Measurements from ENCODE around the gene STK17A. TPM values are rescaled to one million over a fixed set of nuclear protein-coding genes. Genes with fewer than 3 reads are reported as not detected.

Gene STK17A
- total and polyA plus RNA-seq, 2 of the 8 experiments (the other 6 are each of a cell fraction or from before 2014, with no cell fraction given), result 2.2 to 12.2 TPM

DNA sequence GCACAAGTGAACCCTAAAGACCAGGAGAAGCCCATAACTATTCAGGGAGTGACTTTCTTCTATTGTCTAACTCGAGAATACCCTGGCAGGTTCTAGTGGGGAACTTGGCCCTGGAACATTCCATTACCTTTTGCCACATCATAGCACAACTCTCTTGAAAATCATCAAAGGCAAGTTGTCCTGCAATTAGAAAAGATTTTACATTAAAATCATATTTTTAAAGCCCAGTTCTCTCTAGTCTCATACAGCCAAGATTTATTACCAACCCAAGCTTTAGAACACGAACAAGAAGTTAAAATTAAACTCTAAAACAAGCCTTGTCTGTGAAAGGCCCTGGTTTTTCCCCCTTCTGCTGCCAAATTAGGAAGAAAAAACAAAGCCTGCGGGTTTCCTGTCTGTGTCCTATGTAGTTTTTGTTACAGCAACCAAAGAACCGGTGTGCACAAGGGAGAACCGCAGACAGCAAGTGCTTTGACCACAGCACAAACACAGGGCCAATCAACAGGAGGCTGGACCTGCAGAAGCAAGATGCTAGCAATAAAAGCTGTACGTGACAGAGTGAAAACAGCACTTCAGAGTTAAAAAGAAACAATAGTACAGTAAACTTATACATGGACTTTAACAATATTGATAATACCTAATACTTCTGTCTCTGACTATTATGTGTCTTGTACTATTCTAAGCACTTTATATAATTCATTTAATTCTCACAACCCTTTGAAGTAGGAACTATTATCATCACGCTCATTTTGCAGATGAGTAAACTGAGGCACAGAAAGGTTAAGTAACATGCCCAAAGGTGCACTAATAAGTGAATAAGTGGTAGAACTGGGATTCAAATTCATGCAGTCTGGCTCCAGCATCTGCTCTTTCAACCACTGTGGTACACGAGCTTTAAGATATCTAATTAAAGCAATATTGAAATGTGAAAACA is 65.8 kb downstream of the STK17A start:
- no peak overlapping the region for H2BK20ac ChIP-seq (ENCODE audit: low read length)
- H4K5ac ChIP-seq (ENCODE audit: insufficient read length, low read depth, low read length), result no peak overlapping the region
- H3K9ac ChIP-seq (replicated peaks in 1 of 4; ENCODE audit: extremely low read depth in 1 of 4, low read depth in 3 of 4, low read length in 3 of 4), result no peak overlapping the region
- H3K27ac ChIP-seq (ENCODE audit: low read depth, low read length), result no peak overlapping the region
- no peak overlapping the region for H4K91ac ChIP-seq (replicated peaks; ENCODE audit: insufficient read length, low read length)
- peaks cover 0 to 29% (median 8%) of the 10 kb centered on the region in 4 experiments; a peak in 3 of 8 replicates for H3K36me3 ChIP-seq (ENCODE audit: control insufficient read depth in 2 of 4, insufficient read depth in 4 of 4, low read length in 3 of 4)
- peak overlapping the region; percentile 97; the same call in 1 of the 2 replicates for H2BK12ac ChIP-seq (ENCODE audit: low read depth, low read length)
- no peak overlapping the region for H3K23ac ChIP-seq (ENCODE audit: insufficient read length)
- POLR2A ChIA-PET (ENCODE audit: partially characterized antibody), result interaction anchor here (1.0 to 1.8 kb wide), 4 partner anchors 11 to 90 kb away, joined by 3 to 6 read pairs (median 4); partner anchors contain the start of genes COA1 and STK17A
- FAIRE-seq (no peak), DNase-seq (ENCODE audit: low read depth in 1 of 2, low spot score in 2 of 2) (no peak)
- peaks cover 0 to 3% of the 10 kb centered on the region in 2 experiments for H4K20me1 ChIP-seq (replicated peaks in 1 of 2; ENCODE audit: control insufficient read depth in 1 of 2, insufficient read depth in 2 of 2, low read length in 2 of 2)
- H2BK120ac ChIP-seq (replicated peaks; ENCODE audit: low read depth, low read length), result no peak overlapping the region
- no peak overlapping the region for H3K4me3 ChIP-seq (ENCODE audit: extremely low read depth in 1 of 4, insufficient read depth in 2 of 4, low read depth in 3 of 4, low read length in 4 of 4)
- H3K56ac ChIP-seq (replicated peaks; ENCODE audit: insufficient read length, low read depth, low read length), result no peak overlapping the region
- TF ChIP-seq, protein P1, sequence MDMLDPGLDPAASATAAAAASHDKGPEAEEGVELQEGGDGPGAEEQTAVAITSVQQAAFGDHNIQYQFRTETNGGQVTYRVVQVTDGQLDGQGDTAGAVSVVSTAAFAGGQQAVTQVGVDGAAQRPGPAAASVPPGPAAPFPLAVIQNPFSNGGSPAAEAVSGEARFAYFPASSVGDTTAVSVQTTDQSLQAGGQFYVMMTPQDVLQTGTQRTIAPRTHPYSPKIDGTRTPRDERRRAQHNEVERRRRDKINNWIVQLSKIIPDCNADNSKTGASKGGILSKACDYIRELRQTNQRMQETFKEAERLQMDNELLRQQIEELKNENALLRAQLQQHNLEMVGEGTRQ (IDR thresholded peaks at IDR 0.05; ENCODE audit: low read length), result no peak
- TF ChIP-seq JUN (IDR thresholded peaks at IDR 0.05; ENCODE audit: low read depth, low read length), result no peak
- no peak for TF ChIP-seq TAF1 (IDR thresholded peaks at IDR 0.05; ENCODE audit: low read depth, low read length)
- TF ChIP-seq, protein P2, sequence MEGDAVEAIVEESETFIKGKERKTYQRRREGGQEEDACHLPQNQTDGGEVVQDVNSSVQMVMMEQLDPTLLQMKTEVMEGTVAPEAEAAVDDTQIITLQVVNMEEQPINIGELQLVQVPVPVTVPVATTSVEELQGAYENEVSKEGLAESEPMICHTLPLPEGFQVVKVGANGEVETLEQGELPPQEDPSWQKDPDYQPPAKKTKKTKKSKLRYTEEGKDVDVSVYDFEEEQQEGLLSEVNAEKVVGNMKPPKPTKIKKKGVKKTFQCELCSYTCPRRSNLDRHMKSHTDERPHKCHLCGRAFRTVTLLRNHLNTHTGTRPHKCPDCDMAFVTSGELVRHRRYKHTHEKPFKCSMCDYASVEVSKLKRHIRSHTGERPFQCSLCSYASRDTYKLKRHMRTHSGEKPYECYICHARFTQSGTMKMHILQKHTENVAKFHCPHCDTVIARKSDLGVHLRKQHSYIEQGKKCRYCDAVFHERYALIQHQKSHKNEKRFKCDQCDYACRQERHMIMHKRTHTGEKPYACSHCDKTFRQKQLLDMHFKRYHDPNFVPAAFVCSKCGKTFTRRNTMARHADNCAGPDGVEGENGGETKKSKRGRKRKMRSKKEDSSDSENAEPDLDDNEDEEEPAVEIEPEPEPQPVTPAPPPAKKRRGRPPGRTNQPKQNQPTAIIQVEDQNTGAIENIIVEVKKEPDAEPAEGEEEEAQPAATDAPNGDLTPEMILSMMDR (IDR thresholded peaks at IDR 0.05; ENCODE audit: control extremely low read depth in 1 of 3, insufficient read depth in 1 of 3, low read depth in 1 of 3, low read length in 3 of 3), result no peak
- no peak for TF ChIP-seq BRCA1 (IDR thresholded peaks at IDR 0.05; ENCODE audit: low read depth, low read length)
- TF ChIP-seq SRF (IDR thresholded peaks at IDR 0.05; ENCODE audit: low read depth, low read length), result no peak
- TF ChIP-seq YY1 (IDR thresholded peaks at IDR 0.05; ENCODE audit: low read depth, low read length), result no peak
- no peak overlapping the region for H3K18ac ChIP-seq (ENCODE audit: extremely low read depth, low read length)
- no peak overlapping the region for H3K4me2 ChIP-seq (ENCODE audit: insufficient read depth in 1 of 2, low read depth in 2 of 2, low read length in 2 of 2)
- H3K14ac ChIP-seq (ENCODE audit: insufficient read length), result no peak overlapping the region
- peaks cover 13 to 23% (median 17%) of the 10 kb centered on the region in 4 experiments for H3K4me1 ChIP-seq (replicated peaks in 1 of 4; ENCODE audit: control insufficient read depth in 3 of 4, insufficient read depth in 4 of 4, low read length in 3 of 4)
- H2AK5ac ChIP-seq (ENCODE audit: low read depth, low read length), result no peak overlapping the region
- WGBS, 2 experiments (ENCODE audit: extremely low coverage in 1 of 2, insufficient coverage in 1 of 2, insufficient read length in 1 of 2, insufficient replicate concordance in 2 of 2, low coverage in 1 of 2, low lambda C conversion rate in 2 of 2, missing lambda C conversion rate in 1 of 2), result 76% methylated on average over 8 of the region's 8 CpGs; no CpG with 5 or more reads in 1 of the 2 experiments
- H2BK5ac ChIP-seq (ENCODE audit: low read depth, low read length), result no peak overlapping the region
- CTCF ChIA-PET (ENCODE audit: partially characterized antibody), result interaction anchor here (0.9 to 3.1 kb wide), 3 partner anchors 51 to 66 kb away, joined by 3 to 12 read pairs (median 4); partner anchors contain the start of gene STK17A
- no peak overlapping the region for H3K4ac ChIP-seq (replicated peaks; ENCODE audit: insufficient read length, low read depth, low read length)
- no peaks in the 10 kb centered on the region for H3K9me3 ChIP-seq (ENCODE audit: insufficient read depth in 2 of 2, low read depth in 1 of 2, low read length in 1 of 2)
- no peak overlapping the region for H2BK15ac ChIP-seq (ENCODE audit: low read length)
- H2AFZ ChIP-seq (ENCODE audit: low read length), result no peak overlapping the region
- no peaks in the 10 kb centered on the region for H3K23me2 ChIP-seq (ENCODE audit: low read depth, low read length)
- H3K79me2 ChIP-seq (ENCODE audit: control insufficient read depth in 1 of 2, insufficient read depth in 2 of 2, low read length in 2 of 2), result peaks cover 0 to 31% of the 10 kb centered on the region in 2 experiments; a peak in 2 of 4 replicates
- no peak overlapping the region for H4K8ac ChIP-seq (ENCODE audit: extremely low read depth, insufficient read depth, low read length)
- no peaks in the 10 kb centered on the region for H3K27me3 ChIP-seq (replicated peaks in 1 of 4; ENCODE audit: control insufficient read depth in 3 of 4, extremely low read depth in 1 of 4, insufficient read depth in 3 of 4, low read length in 3 of 4)
- peaks cover 2% of the 10 kb centered on the region; the same call in 1 of the 2 replicates for H3K79me1 ChIP-seq (ENCODE audit: low read depth, low read length)
